ENCODE measurements around the gene HUS1B.
"Not testable (repeated sequence)": the region's sequence is repeated elsewhere in the genome, so short reads cannot be mapped to it uniquely, and the experiment has no call there.

Gene HUS1B

GRCh38 chr6:677919-678318 is 21.0 kb upstream of the HUS1B start:
- no peak for DNase-seq

- no peak for DNase-seq
These were observed 18.1 kb upstream of the HUS1B start for GRCh38 chr6:674956-675355.

GRCh38 chr6:674406-674805 is 17.5 kb upstream of the HUS1B start:
- no peak for DNase-seq

- DNase-seq = no peak
These were observed 10.5 kb upstream of the HUS1B start for GRCh38 chr6:667253-667927.

GRCh38 chr6:665403-666267 is 8.7 kb upstream of the HUS1B start:
- DNase-seq = no peak

GRCh38 chr6:663788-664187 is 6.9 kb upstream of the HUS1B start:
- not testable (repeated sequence) for DNase-seq

- DNase-seq = no peak
These were observed 3.0 kb upstream of the HUS1B start for GRCh38 chr6:659716-660581.

GRCh38 chr6:658244-658643 is 1.3 kb upstream of the HUS1B start:
- DNase-seq = no peak

GRCh38 chr6:657743-658142 is 843 bp upstream of the HUS1B start:
- DNase-seq = no peak

- DNase-seq = no peak
These were observed 2.8 kb downstream of the HUS1B start for GRCh38 chr6:654136-654535.

GRCh38 chr6:652865-653264 is 4.0 kb downstream of the HUS1B start:
- DNase-seq = no peak

- DNase-seq = no peak
These were observed 6.8 kb downstream of the HUS1B start for GRCh38 chr6:650098-650497.

GRCh38 chr6:642805-643204 is 14.1 kb downstream of the HUS1B start:
- no peak for DNase-seq

GRCh38 chr6:641225-641985 is 15.5 kb downstream of the HUS1B start:
- no peak for DNase-seq

- no peak for DNase-seq
These were observed 20.4 kb downstream of the HUS1B start for GRCh38 chr6:636488-636887.

- no peak for DNase-seq
These were observed 21.7 kb downstream of the HUS1B start for GRCh38 chr6:635233-635632.

GRCh38 chr6:633611-634010 is 23.3 kb downstream of the HUS1B start:
- no peak for DNase-seq

- DNase-seq = no peak
These were observed 28.1 kb downstream of the HUS1B start for GRCh38 chr6:628766-629165.

- no peak for DNase-seq
These were observed 30.7 kb downstream of the HUS1B start for GRCh38 chr6:626236-626635.

GRCh38 chr6:624979-625378 is 31.9 kb downstream of the HUS1B start:
- no peak for DNase-seq

- no peak for DNase-seq
These were observed 34.4 kb downstream of the HUS1B start for GRCh38 chr6:622462-622861.

GRCh38 chr6:621931-622330 is 35.0 kb downstream of the HUS1B start:
- DNase-seq = no peak

GRCh38 chr6:620950-621349 is 36.0 kb downstream of the HUS1B start:
- DNase-seq = no peak
